NCI-H446 treated with DMSO at 0.1 percent for 48 hours (cell line): ENCODE data around the gene RELN.

ENCODE experiments used
- DNase-seq: peaks from one replicate; lab custom pipeline; 2025; lab: John Stamatoyannopoulos, UW

RELN gene

DNA sequence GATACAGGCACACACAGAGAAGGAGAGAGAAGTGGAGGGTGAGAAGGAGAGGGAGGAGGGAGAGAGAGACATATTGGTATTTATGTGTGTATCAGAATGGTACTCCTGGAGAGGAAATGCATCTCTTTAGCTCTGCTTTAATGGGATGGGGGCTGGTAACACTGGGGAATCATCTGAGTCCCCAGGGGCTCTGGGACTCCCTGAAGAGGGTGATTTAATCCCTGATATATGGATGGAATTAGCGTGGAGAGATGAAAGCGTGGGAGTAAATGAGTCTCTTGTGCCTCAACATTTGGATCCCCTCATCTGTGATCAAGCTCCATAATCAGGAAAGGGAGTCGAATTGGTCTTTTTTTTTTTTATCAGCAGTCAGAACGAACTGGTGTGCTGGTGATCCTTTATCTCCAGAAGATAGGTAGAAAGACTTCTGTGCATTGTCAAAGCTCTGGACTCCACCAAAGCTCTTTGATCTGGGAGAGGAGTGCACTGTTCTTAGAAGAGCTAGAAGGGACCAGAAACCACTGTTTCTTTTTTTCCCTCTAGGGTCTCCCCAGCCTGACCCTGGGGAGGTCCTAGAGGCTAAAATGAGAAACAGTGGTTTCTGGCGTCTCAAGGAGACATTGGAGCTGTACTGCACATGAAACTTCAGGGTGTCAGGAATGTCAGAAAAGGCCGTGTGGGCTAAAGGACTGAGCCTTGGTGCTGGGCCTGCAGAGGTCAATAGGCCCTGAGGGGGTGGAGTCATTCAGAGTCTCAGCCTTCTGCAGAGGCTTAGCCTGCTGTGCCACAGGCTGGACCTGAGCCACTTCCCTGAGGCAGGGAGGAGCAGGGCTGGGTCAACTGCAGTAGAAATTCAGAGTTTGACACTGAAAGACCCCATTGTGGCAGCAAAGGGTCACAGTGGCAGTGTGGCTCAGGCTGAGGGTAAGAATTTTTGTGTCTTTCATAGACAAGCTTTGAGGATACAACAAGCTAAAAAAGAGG, 309.0 kb downstream of the RELN start:
- no peak for DNase-seq

GRCh38 chr7:103679151-103680132, 310.0 kb downstream of the RELN start:
- no peak for DNase-seq

GRCh38 chr7:103668279-103668941, 321.0 kb downstream of the RELN start:
- peak; percentile 76 for DNase-seq

DNA sequence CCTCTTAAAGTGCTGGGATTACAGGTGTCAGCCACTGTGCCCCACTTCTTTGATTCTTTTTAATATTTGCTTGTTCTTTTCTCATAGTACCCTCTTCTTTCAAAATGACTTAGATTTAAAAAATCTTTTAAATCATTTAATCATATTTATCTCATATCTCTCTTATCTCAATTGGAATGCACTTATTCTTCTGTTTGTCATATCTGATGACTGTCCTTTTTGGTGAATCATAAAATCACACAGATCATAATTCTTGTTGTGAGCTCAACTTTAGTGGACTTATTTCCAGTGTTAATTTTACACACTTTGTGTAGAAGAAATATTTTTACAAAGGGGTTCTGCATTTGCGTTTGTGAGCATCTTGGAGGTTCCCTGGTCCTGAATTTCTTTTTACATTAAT, 323.1 kb downstream of the RELN start:
- no peak for DNase-seq

- DNase-seq, result no peak
These were observed 324.9 kb downstream of the RELN start for GRCh38 chr7:103664577-103664976.

DNA sequence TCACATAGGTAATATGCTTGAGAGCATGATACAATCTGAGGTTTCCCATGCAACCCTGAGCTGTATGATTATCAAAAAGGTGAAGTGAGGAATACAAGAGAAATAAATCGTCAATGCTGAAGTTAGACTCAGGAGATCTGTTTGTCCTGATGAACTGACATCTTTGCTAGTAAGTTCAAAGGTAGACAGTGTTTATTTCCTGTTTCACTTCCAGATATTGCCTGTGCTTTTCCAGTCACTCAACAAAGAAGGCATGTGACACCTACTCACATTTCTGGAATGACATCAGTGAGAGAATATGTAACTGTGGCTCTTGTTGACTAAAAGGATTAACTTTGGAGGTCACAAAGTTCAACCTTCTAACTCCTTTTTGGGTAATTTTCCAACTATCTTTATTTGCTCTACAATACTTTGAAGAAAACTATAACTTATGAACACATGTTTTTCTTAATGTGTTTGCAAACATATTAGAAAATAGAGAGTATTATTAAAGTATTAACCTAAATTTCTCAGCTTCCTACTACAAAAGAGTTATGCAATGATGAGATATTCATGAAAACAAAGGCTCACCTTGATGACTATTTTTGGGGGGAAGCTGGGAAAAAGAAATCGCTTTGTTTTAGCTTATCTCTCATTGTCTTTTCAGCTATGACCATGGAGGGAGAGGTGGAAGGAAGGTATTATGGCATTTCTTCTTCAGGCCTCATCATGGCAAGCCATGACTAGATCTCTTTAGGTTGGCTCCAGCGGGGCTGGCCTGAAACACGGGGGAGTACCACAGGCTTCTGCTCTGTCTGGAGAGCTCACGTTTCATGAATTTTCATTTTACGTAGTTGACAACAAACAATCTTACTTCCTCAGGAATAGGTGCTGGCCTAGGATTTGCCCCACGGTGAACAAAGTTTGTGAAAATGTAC, 328.7 kb downstream of the RELN start:
- no peak for DNase-seq

GRCh38 chr7:103658055-103659005, 331.1 kb downstream of the RELN start:
- DNase-seq, result no peak

- no peak for DNase-seq
These were observed 332.0 kb downstream of the RELN start for GRCh38 chr7:103657474-103657894.

- no peak for DNase-seq
These were observed 333.2 kb downstream of the RELN start for GRCh38 chr7:103656221-103656620.

DNA sequence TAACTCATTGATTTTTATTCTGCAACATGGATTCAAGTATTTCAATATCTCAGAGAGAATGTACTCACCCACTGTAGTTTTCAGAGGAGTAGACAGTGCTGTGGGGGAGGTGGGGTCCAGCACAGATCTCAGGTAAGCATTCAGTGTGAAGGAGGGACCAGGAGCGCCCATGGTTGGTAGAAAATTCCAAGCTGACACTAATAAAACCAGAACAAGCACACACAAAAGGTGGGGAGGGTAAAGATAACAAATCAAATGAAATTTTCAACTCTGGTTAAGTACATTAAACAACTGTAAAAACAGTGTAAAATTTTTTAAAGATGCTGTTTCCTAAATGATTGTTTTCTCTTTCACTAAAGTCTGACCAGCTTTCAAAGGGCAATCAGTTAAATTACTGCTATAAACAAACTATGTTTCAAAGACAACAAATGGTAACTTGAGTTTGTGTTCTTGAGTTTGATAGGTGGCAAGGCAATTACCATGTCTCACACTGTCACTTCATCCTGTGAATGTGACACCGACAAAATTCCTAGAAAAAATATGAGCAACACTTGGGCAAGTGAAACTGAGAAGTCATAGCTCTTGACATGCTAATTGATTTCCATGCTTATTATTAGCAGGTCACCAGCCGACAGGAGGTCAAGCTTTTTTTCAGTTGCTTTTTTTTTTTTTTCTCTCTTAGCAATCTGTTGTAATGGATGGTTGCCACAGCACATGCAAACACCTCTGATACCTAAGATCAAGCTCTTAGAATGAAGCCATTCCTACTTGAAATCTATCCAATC, 337.7 kb downstream of the RELN start:
- no peak for DNase-seq

GRCh38 chr7:103649052-103649451, 340.4 kb downstream of the RELN start:
- no peak for DNase-seq

DNA sequence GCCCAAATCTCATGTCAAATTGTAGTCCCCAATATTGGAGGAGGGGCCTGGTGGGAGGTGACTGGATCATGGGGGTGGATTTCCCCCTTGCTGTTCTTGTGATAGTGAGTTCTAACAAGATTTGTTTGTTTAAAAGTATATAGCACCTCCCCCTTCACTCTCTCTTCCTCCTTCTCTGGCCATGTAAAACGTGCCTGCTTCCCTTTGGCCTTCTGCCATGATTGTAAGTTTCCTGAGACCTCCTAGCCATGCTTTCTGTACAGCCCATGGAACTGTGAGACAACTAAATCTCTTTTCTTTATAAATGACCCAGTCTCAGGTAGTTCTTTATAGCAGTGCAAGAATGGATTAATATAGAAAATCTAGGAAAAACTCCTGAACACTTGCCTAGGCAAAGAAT, 341.3 kb downstream of the RELN start:
- DNase-seq, result no peak

DNA sequence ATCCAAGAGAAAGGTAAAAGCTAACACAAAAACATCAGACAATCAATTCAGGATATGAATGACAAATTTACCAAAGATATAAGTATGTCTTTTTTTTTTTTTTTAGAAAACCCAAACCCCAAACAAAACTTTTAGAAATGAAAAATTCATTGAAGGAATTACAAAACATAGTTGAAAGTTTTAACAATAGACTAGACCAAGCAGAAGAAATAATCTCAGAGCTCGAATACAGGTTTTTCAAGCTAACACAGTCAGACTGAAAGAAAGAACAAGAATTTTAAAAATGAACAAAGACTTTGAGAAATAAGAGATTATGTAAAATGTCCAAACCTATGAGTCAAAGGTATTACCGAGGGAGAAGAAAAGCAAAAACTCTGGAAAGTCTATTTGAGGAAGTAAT, 345.1 kb downstream of the RELN start:
- DNase-seq, result no peak

DNA sequence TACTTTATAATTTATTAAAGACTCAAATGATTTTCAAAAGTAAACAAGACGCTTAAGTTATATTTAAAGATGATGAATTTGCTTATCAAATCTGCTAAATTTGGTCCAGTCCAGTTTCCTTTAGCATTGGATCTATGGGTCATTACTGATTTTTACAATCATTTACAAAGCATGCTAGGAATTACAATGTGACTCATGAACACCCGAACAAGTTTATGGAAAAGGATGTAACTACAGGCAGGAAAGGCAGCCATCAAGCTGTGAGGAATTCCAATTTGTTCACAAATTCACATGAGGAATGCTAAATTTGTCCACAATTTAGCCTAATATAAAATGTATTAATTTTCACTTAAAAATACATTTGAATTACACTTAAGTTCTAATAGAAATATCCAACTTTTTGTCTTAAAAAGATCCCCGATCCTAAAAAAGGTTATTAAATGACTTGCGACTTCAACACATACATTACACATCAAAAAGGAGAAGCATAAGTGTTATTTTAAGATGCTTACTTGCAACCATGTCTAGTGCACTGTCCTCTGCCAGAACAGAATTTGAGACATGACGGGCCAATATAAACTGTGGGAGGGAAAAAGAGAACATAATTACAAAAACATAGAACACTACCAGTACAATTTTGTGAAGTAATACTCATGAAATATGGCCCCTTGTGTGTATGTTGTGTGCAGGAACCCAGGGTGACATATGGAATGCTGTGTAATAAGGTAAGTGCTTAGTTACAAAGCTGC, 349.3 kb downstream of the RELN start:
- DNase-seq, result no peak

DNA sequence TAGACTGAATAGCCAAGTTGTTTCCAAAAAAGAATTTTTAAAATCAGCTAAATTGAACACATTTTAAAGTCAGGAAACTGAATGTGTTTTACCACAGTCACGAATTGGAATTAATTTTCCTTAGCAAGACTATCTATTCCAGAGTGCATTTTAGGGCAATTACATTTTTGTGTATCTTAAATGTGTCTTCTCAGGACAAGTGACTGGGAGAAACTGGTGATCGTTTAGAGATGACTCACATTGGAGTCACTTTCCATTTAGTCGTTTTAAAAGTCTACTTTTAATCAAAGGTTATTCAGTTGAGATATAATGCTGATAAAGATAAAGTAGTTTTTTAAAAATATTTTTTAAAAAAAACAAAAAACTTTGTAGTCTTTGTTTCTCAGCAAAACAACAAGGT, 351.7 kb downstream of the RELN start:
- DNase-seq, result no peak

- no peak for DNase-seq
These were observed 352.4 kb downstream of the RELN start for GRCh38 chr7:103637094-103637493.

DNA sequence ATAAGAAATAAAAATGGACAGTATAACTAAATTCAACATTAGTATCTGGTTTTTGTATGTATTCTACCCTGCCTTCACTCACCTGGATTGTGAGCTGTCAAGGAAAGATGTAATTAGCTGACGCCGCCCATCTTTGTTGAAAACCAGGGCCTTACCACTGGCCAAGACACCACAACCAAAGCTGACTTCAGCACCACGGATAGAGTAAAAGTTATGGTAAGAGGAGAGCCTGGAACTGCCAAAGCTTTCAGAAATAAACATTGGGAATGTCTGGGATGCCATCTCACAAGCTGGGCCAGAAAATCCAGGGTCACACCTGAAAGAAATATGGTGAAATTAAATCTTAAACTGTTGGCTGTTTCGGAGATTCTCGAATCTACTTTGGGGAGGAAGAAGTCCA, 353.3 kb downstream of the RELN start:
- DNase-seq, result no peak

DNA sequence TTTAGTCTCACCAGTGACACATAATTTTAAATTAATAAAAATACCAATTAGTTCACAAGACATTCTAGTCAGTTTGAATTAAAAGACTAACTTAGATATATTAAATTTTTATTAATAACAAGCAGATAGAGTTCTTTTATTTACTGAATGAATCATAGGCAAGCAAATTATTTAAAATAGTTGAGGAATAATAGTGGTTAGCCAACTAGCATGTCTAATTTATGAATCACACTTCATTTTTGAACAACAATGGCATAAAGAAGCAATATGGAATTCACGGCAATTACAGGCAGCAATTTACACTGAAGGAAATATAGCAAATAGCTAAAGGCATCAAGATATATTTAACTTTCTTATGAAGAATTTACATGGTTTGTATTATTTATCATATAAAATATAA, 356.5 kb downstream of the RELN start:
- no peak for DNase-seq
